AG20443 (cell line): Measurements from ENCODE around the gene C3AR1.
"Not testable (repeated sequence)": the region's sequence is repeated elsewhere in the genome, so short reads cannot be mapped to it uniquely, and the experiment has no call there.

Source experiments
- DNase-seq: peaks from one replicate; pipeline ENCODE4 v3.0.0; 2012; ENCODE audit warnings: low spot score, mixed read lengths

The C3AR1 gene

GRCh38 chr12:8057839-8058238, 8.3 kb downstream of the C3AR1 start:
- peak; percentile 55 for DNase-seq

- no peak for DNase-seq
These were observed 8.9 kb downstream of the C3AR1 start for GRCh38 chr12:8057306-8057705.

- no peak for DNase-seq
These were observed 11.3 kb downstream of the C3AR1 start for GRCh38 chr12:8054816-8055215.

- DNase-seq: no peak
These were observed 13.5 kb downstream of the C3AR1 start for GRCh38 chr12:8052679-8053078.

- DNase-seq: no peak
These were observed 15.4 kb downstream of the C3AR1 start for GRCh38 chr12:8050600-8051250.

- DNase-seq: no peak
These were observed 17.3 kb downstream of the C3AR1 start for GRCh38 chr12:8048906-8049305.

GRCh38 chr12:8047842-8048241, 18.3 kb downstream of the C3AR1 start:
- no peak for DNase-seq

- DNase-seq: peak; percentile 89
These were observed 19.9 kb downstream of the C3AR1 start for GRCh38 chr12:8045952-8046944.

GRCh38 chr12:8040791-8041190, 25.4 kb downstream of the C3AR1 start:
- DNase-seq: no peak

- peak; percentile 75 for DNase-seq
These were observed 27.5 kb downstream of the C3AR1 start for GRCh38 chr12:8038659-8039114.

GRCh38 chr12:8037947-8038346, 28.2 kb downstream of the C3AR1 start:
- no peak for DNase-seq

GRCh38 chr12:8037046-8037663, 29.0 kb downstream of the C3AR1 start:
- DNase-seq: no peak

GRCh38 chr12:8036346-8036745, 29.8 kb downstream of the C3AR1 start:
- DNase-seq: no peak

GRCh38 chr12:8035440-8036010, 30.6 kb downstream of the C3AR1 start:
- no peak for DNase-seq

- no peak for DNase-seq
These were observed 31.4 kb downstream of the C3AR1 start for GRCh38 chr12:8034802-8035201.

- DNase-seq: peak; percentile 79
These were observed 32.8 kb downstream of the C3AR1 start for GRCh38 chr12:8033153-8034044.

GRCh38 chr12:8032242-8033152, 33.7 kb downstream of the C3AR1 start, which contains the start of gene FOXJ2:
FOXJ2 (plus strand) TSS chr12:8032716; CDS start chr12:8039833, 7,117 bp downstream.
- DNase-seq: peak; percentile 93

- no peak for DNase-seq
These were observed 34.3 kb downstream of the C3AR1 start for GRCh38 chr12:8031872-8032241.

GRCh38 chr12:8031017-8031416, 35.1 kb downstream of the C3AR1 start:
- not testable (repeated sequence) for DNase-seq

- no peak for DNase-seq
These were observed 36.0 kb downstream of the C3AR1 start for GRCh38 chr12:8030189-8030588.
